Bronchial epithelial cell (primary cell): ENCODE results near the gene OR52I2. TPM values are rescaled to one million over a fixed set of nuclear protein-coding genes. Genes with fewer than 3 reads are reported as not detected.

Source experiments
- DNase-seq: peaks from one replicate; pipeline ENCODE4 v3.0.0-alpha.2; 2010; ENCODE audit warnings: low read depth
- FAIRE-seq: peaks from 2 replicates; lab custom pipeline; 2011; peaks lifted over from hg19 to GRCh38; lab: Jason Lieb, UNC
- H3K27me3 ChIP-seq: 2 replicates; pipeline ENCODE4 v1.5.1; 2011; ENCODE audit warnings: low read length; ENCODE audit not compliant: control insufficient read depth, insufficient read depth
- H3K36me3 ChIP-seq: 2 replicates; pipeline ENCODE4 v1.5.1; 2011; ENCODE audit warnings: low read length; ENCODE audit not compliant: control insufficient read depth, insufficient read depth
- H3K4me3 ChIP-seq: 2 replicates; pipeline ENCODE4 v1.5.1; 2011; ENCODE audit warnings: mild to moderate bottlenecking, low read depth, low read length, control low read depth
- total RNA-seq: library from RNA; depleted of rRNA; stranded (reverse); fragments of >200 nt; gene quantifications from 2 replicates; pipeline ENCODE4 v1.2.1, GENCODE V29; 2014
- TF ChIP-seq, protein P1 (sequence below): IDR thresholded peaks from 2 replicates; pipeline ENCODE4 v1.5.1; 2011; ENCODE audit warnings: mild to moderate bottlenecking, moderate library complexity, low read length, control low read depth, inconsistent platforms; ENCODE audit not compliant: insufficient read depth, severe bottlenecking

The OR52I2 gene
- total RNA-seq, 1 donor from 2014 or later: not detected

GRCh38 chr11:4547416-4547815 is 34.1 kb upstream of the OR52I2 start:
- Histone ChIP-seq H3K36me3 (no peaks in the 10 kb centered on the region), H3K4me3 (no peak overlapping the region), H3K27me3 (no peaks in the 10 kb centered on the region)
- no peak for DNase-seq
- FAIRE-seq: no peak
- TF ChIP-seq, protein P1, sequence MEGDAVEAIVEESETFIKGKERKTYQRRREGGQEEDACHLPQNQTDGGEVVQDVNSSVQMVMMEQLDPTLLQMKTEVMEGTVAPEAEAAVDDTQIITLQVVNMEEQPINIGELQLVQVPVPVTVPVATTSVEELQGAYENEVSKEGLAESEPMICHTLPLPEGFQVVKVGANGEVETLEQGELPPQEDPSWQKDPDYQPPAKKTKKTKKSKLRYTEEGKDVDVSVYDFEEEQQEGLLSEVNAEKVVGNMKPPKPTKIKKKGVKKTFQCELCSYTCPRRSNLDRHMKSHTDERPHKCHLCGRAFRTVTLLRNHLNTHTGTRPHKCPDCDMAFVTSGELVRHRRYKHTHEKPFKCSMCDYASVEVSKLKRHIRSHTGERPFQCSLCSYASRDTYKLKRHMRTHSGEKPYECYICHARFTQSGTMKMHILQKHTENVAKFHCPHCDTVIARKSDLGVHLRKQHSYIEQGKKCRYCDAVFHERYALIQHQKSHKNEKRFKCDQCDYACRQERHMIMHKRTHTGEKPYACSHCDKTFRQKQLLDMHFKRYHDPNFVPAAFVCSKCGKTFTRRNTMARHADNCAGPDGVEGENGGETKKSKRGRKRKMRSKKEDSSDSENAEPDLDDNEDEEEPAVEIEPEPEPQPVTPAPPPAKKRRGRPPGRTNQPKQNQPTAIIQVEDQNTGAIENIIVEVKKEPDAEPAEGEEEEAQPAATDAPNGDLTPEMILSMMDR: no peak

DNA sequence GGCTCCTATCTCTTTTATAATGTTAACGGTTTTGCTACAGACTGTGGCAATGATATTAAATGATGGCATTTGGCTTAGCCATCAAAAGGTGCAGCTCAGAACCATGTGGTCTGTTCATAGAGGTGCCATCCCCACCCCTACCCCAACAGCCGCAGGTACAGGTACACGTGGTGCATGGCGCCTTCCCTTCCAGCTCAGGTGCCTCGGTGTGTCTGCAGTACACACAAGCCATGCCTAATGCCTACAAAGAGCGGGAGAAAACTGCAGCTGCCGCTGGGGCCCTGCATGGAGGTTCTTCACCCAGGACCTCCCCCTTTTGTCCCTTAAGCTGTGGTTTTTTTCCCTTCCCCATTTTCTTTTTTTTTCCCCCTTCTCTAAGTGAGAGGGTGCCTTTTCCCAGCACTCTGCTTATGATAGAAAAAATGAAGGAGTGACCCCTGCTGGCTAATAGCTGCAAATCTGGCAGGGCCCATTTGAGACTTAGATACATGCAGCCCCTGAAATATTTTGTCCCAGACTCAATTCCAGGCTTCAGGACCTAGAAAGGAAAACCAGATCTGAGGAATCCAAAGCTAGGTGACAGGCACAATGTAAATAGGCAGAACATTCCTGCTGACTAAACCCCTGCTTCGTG is 30.1 kb upstream of the OR52I2 start:
- DNase-seq (peak; percentile 15), FAIRE-seq (no peak)
- Histone ChIP-seq H3K36me3 (no peaks in the 10 kb centered on the region), H3K4me3 (no peak overlapping the region), H3K27me3 (no peaks in the 10 kb centered on the region)
- TF ChIP-seq, protein P1: peak; percentile 47

GRCh38 chr11:4559527-4560440 is 21.8 kb upstream of the OR52I2 start:
- TF ChIP-seq, protein P1: no peak
- DNase-seq: no peak
- Histone ChIP-seq H3K36me3 (no peaks in the 10 kb centered on the region), H3K4me3 (no peak overlapping the region), H3K27me3 (no peaks in the 10 kb centered on the region)
- no peak for FAIRE-seq

DNA sequence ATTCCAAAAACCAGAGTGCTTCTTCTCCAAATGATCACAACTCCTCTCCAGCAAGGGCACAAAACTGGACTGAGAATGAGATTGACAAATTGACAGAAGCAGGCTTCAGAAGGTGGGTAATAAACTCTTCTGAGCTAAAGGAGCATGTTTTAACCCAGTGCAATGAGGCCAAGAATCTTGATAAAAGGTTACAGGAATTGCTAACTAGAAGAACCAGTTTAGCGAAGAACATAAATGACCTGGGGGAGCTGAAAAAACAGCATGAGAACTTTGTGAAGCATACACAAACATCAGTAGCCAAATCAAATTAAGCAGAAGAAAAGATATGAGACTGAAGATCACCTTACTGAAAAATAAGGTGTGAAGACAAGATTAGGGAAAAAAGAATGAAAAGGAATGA is 21.1 kb upstream of the OR52I2 start:
- no peaks in the 10 kb centered on the region for H3K36me3 ChIP-seq
- H3K4me3 ChIP-seq: no peak overlapping the region
- TF ChIP-seq, protein P1: no peak
- no peaks in the 10 kb centered on the region for H3K27me3 ChIP-seq
- peak; percentile 27 for DNase-seq
- FAIRE-seq: no peak

DNA sequence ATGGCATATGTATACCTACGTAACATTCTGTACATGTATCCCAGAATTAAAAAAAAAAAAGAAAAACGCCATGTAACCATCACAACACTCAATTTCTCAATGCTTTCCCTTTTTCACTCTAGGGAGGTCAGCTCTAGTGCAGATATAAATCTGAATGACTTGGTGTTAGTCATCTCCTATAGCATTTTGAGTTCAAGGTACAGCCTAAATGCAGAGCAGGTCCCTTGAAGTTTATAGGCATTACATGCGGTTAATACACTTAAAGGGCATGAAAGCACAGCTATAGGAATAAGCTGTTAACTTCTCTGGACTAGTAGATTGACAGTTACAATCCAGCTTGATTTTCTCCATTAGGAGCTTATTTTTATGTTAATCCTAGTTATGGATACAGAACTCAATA is 16.2 kb upstream of the OR52I2 start:
- no peaks in the 10 kb centered on the region for H3K36me3 ChIP-seq
- TF ChIP-seq, protein P1: no peak
- no peak for FAIRE-seq
- no peak for DNase-seq
- no peak overlapping the region for H3K4me3 ChIP-seq
- no peaks in the 10 kb centered on the region for H3K27me3 ChIP-seq
